Measurements from ENCODE around the gene FAM20C. TPM values are rescaled to one million over a fixed set of nuclear protein-coding genes. Genes with fewer than 3 reads are reported as not detected.

FAM20C gene
- total RNA-seq, 1 experiment from 2014 or later, result 35.8 TPM

DNA sequence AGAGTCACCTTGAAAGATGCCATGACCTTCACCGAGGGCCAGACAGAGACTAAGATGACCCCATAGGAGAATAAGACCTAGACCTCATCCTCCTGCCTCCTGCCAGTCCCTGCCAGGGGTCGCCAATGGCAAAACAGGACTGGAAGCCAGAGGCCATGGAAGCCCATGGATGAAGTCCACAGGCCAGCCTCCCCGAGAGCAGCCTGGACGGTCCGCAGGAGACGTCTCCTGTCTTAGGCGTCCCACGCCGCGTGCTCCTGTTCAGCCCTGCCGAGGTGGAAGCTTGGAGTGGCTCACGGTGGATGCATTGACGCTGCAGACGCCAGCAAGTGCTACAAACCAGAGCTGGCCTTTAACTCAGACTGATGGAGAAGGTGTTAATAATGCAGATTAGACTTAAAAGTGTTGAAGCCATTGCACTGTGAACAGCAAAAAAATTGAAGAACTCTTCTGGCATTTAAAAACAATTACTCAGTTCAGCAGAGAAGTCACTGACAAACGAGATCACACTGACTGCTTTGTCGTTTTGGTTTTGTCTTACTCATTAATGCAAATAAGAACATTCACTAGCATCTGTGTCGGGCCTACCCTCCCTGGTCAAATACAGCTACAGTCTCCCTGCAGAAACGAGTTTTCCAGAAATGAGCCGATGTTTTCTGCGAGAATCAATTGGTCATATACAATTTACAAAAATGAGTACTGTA, 38.1 kb upstream of the FAM20C start:
- H3K4me1 ChIP-seq (ENCODE audit: insufficient read depth, low read length, poor library complexity, severe bottlenecking), result peaks cover 8% of the 10 kb centered on the region
- H3K27ac ChIP-seq (ENCODE audit: low read depth, low read length, poor library complexity, severe bottlenecking), result no peak overlapping the region
- BruUV-seq (replicated peaks), result no TSS peak
- TF ChIP-seq, protein P1, sequence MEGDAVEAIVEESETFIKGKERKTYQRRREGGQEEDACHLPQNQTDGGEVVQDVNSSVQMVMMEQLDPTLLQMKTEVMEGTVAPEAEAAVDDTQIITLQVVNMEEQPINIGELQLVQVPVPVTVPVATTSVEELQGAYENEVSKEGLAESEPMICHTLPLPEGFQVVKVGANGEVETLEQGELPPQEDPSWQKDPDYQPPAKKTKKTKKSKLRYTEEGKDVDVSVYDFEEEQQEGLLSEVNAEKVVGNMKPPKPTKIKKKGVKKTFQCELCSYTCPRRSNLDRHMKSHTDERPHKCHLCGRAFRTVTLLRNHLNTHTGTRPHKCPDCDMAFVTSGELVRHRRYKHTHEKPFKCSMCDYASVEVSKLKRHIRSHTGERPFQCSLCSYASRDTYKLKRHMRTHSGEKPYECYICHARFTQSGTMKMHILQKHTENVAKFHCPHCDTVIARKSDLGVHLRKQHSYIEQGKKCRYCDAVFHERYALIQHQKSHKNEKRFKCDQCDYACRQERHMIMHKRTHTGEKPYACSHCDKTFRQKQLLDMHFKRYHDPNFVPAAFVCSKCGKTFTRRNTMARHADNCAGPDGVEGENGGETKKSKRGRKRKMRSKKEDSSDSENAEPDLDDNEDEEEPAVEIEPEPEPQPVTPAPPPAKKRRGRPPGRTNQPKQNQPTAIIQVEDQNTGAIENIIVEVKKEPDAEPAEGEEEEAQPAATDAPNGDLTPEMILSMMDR (conservative IDR thresholded peaks at IDR 0.05; ENCODE audit: low read depth, low read length), result no peak
- TF ChIP-seq EZH2 (IDR thresholded peaks at IDR 0.05; ENCODE audit: borderline replicate concordance, low read depth, low read length, poor library complexity, severe bottlenecking), result no peak
- no peaks in the 10 kb centered on the region for H3K9me3 ChIP-seq (ENCODE audit: low read depth, low read length, poor library complexity, severe bottlenecking)
- intact Hi-C loops (cut with micrococcal nuclease; ENCODE audit: unreplicated experiment), result no loop called here
- no peak for DNase-seq (ENCODE audit: low spot score)
- POLR2A ChIA-PET (ENCODE audit: low non-redundant PET), result no interaction called here
- CTCF ChIA-PET, result no interaction called here
- no peaks in the 10 kb centered on the region for H3K36me3 ChIP-seq (ENCODE audit: insufficient read depth, low read length, poor library complexity, severe bottlenecking)
- H3K27me3 ChIP-seq (replicated peaks; ENCODE audit: insufficient read depth, low read depth, low read length, poor library complexity), result no peaks in the 10 kb centered on the region
- H3K4me3 ChIP-seq (ENCODE audit: low read depth, low read length, poor library complexity, severe bottlenecking), result no peak overlapping the region

DNA sequence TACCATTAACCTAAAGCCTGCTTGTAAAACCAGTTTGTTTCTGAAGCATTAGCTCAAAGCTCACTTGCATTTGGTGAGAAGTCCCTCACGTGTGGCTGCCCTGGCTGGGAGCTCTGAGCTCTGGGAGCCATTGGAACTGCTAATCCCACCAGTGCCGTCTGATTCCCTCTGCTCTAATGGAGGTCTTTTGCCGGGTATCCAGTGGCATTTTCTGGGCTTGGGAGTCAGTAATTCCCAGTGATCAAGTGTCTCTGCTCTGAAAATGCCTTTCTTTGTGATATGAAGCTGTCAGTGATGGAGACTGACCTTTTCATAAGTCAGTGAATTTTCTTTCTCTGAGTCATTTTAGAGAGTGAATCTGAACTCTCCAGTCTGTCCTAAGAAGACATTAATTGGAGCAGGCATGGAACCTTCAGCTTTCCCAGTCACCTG, 36.9 kb upstream of the FAM20C start:
- POLR2A ChIA-PET (ENCODE audit: low non-redundant PET), result no interaction called here
- CTCF ChIA-PET, result no interaction called here
- H3K27me3 ChIP-seq (replicated peaks; ENCODE audit: insufficient read depth, low read depth, low read length, poor library complexity), result no peaks in the 10 kb centered on the region
- no peak overlapping the region for H3K4me3 ChIP-seq (ENCODE audit: low read depth, low read length, poor library complexity, severe bottlenecking)
- no peaks in the 10 kb centered on the region for H3K9me3 ChIP-seq (ENCODE audit: low read depth, low read length, poor library complexity, severe bottlenecking)
- H3K36me3 ChIP-seq (ENCODE audit: insufficient read depth, low read length, poor library complexity, severe bottlenecking), result no peaks in the 10 kb centered on the region
- intact Hi-C loops (cut with micrococcal nuclease; ENCODE audit: unreplicated experiment), result no loop called here
- no TSS peak for BruUV-seq (replicated peaks)
- no peak for TF ChIP-seq EZH2 (IDR thresholded peaks at IDR 0.05; ENCODE audit: borderline replicate concordance, low read depth, low read length, poor library complexity, severe bottlenecking)
- TF ChIP-seq, protein P1 (conservative IDR thresholded peaks at IDR 0.05; ENCODE audit: low read depth, low read length), result no peak
- no peak for DNase-seq (ENCODE audit: low spot score)
- H3K4me1 ChIP-seq (ENCODE audit: insufficient read depth, low read length, poor library complexity, severe bottlenecking), result no peaks in the 10 kb centered on the region
- no peak overlapping the region for H3K27ac ChIP-seq (ENCODE audit: low read depth, low read length, poor library complexity, severe bottlenecking)

DNA sequence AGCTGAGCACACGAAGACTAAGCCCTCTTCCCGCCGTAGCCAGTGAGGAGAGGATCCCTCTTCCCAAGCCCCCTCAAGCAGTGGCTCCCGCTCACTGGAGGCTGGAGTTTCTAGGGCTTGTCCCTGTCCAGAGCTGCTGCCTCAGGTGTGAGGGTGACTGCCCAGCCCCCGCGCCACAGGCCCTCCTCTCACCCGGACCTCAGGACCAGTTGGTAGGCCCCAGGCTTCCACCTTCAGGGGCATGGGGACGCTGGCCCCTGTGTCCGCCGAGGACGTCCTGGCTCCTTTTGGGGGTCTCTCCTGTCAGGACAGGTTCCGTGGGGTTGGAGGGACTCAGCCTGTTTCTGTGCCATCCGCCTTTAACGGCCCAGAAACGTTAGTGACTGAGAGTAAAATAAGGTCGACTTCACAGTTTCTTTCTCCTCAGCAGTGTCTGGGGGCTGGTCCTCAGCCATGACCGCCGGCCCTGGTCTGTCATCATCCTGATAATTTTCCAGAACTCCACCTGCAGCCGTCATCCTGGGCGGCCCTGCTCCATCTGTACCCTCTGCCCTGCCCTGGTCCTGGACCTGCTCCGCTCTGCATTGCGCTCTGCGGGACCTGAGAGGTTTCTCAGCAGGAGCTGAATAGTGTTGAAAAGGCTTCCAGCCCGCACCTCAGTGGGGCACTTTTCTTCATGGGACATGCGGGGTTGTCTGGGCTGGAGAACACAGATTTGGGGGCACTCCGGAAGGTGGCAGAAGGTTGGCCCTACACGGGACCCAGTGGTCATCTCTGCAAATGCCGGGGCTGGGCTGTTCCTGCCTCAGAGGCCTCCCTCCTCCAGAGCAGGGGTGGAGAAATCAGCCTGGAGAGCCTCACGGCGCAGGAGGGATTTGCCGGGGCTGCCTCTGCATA, 36.0 kb upstream of the FAM20C start:
- Histone ChIP-seq H3K4me3 (ENCODE audit: low read depth, low read length, poor library complexity, severe bottlenecking) (no peak overlapping the region), H3K9me3 (ENCODE audit: low read depth, low read length, poor library complexity, severe bottlenecking) (no peaks in the 10 kb centered on the region), H3K4me1 (ENCODE audit: insufficient read depth, low read length, poor library complexity, severe bottlenecking) (no peaks in the 10 kb centered on the region), H3K36me3 (ENCODE audit: insufficient read depth, low read length, poor library complexity, severe bottlenecking) (no peaks in the 10 kb centered on the region), H3K27ac (ENCODE audit: low read depth, low read length, poor library complexity, severe bottlenecking) (no peak overlapping the region), H3K27me3 (replicated peaks; ENCODE audit: insufficient read depth, low read depth, low read length, poor library complexity) (no peaks in the 10 kb centered on the region)
- intact Hi-C loops (cut with micrococcal nuclease; ENCODE audit: unreplicated experiment), result no loop called here
- no peak for TF ChIP-seq EZH2 (IDR thresholded peaks at IDR 0.05; ENCODE audit: borderline replicate concordance, low read depth, low read length, poor library complexity, severe bottlenecking)
- TF ChIP-seq, protein P1 (conservative IDR thresholded peaks at IDR 0.05; ENCODE audit: low read depth, low read length), result no peak
- BruUV-seq (replicated peaks), result no TSS peak
- CTCF ChIA-PET, result no interaction called here
- POLR2A ChIA-PET (ENCODE audit: low non-redundant PET), result no interaction called here
- DNase-seq (ENCODE audit: low spot score), result no peak

Data from A673 (cell line).